ENCODE results near the gene OR5J2.
"Not testable (repeated sequence)": the region's sequence is repeated elsewhere in the genome, so short reads cannot be mapped to it uniquely, and the experiment has no call there.

Gene OR5J2

DNA sequence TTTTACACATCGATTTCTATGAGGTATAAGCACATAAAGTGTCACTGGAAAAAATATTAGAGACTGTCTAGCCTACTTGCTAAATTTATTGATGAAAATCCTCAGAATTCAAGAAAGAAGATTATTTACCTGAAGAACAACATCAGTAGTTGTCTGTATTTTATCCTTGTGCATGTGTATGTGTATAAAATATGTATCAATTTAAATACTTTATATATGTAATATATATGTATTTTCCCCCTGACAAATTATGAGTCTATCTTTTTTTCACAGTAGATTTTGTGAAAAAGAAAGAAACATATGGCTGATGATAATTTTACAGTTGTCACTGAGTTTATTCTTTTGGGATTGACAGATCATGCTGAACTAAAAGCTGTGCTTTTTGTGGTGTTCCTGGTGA lies at the start of gene OR5J2:
OR5J2 (plus strand) TSS at position 301 of the 400 bp plus-strand sequence; CDS start at position 301, 0 bp downstream.
- no peak for DNase-seq (ENCODE audit: low read depth)

DNA sequence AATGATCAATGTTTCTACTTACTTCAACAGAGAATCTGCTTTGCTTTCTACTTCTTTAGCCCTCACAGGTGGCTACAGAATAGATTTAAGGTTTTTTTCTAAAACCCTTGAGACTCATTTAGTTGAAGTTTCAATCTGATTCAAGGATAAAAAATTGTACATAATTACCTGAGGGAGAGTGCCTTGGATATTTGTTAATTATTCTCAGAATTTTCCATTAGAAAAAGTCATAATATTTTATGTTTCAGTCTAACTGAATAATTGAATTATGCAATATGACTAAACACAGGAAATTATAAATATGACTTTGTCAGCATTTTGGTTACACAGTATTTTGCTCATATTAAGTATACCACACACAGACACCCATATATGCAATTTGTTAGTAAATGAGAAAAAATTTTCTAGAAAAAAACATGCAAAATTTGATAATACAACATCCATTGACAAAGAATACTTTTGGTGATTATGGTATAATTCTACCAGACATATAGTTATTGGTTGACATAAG lies 36.2 kb upstream of the OR5J2 start, which contains the start of gene OR8J3:
OR8J3 (minus strand) TSS at position 51 of the 511 bp plus-strand sequence. CDS start 2,483 bp downstream, outside the sequence.
- DNase-seq (ENCODE audit: low read depth), result no peak

DNA sequence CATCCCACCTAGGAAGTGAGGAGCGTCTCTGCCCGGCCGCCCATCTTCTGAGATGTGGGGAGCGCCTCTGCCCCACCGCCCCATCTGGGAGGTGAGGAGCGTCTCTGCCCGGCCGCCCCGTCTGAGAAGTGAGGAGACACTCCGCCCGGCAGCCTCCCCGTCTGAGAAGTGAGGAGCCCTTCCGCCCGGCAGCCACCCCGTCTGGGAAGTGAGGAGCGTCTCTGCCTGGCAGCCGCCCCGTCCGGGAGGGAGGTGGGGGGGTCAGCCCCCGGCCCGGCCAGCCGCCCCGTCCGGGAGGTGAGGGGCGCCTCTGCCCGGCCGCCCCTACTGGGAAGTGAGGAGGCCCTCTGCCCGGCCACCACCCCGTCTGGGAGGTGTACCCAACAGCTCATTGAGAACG lies 32.7 kb upstream of the OR5J2 start:
- not testable (repeated sequence) for DNase-seq (ENCODE audit: low read depth)

DNA sequence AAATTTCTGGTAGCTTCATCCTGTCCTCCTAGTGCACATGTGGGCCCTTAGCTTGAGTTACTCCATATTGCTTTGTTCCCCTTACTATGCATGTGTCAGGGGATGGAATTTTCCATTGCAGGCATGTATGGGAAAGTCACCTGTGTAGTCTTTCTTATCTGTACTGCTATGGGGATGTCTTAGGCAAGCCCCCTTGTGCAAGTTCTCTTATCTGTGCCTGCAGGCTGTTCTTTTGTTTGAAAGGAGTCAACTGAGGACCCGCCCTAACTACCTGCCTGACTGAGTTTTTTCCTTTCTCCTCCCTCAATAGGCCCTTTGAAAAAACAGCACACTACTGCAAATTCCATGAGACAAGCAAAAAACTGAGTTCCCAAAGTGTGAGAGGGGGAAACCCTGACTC lies 25.0 kb upstream of the OR5J2 start:
- DNase-seq (ENCODE audit: low read depth), result no peak

DNA sequence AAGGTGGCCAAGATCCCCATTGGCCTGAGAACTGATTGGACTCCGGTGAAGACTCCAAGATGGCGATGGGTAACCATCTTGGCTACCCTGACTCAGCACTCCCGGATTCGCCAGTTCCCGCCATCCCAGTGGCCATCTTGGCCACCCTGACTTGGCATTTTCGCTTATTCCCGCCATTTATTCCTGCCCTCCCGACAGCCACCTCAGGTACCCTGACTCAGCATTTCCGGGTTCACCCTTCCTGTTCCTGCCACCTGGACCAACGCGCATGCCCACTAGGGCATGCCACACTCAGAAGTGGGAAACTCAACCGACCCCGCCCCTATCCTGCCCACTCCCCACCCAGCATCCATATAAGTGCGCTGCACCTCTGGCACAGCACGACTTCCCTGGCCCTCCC lies 24.1 kb upstream of the OR5J2 start:
- DNase-seq (ENCODE audit: low read depth), result no peak

DNA sequence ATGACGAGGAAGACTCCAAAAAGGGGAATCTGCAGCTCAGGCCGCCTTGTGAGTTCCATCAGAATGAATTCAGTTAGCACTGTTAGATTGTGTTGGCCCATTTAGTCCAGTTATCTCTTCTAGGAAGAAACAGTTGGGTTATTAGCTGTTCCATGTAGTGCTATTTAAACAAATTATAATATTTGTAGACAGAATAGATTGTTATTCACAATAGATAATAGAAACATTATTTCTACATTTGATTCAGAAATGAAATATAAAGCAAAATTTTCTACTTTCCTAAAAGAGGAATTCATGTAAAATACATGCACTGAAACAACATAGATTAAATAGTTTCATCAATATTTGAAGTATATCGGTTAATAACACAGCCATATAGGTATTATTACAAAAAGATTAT lies 16.2 kb upstream of the OR5J2 start, which contains the start of gene OR8K5:
OR8K5 (minus strand) TSS at position 101 of the 400 bp plus-strand sequence; CDS start at position 101, 0 bp downstream.
- DNase-seq (ENCODE audit: low read depth), result no peak

DNA sequence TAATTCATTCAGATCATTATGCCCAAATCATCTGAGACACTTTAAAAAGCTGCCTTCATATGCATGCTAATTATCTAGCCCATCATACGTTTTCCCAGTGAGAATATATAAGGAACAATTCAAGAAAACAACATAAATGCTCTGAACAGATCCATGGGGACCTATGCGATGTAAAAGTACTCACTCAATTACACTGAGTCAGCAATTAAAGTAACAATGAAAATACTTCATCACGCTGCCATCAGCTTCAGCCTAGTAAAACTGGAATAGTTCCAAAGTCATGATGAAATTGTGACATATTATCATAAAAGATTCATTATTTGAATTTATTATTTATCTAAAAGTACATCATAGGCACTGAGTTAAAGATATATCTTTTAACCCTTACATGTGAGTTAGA lies 12.6 kb upstream of the OR5J2 start:
- no peak for DNase-seq (ENCODE audit: low read depth)

DNA sequence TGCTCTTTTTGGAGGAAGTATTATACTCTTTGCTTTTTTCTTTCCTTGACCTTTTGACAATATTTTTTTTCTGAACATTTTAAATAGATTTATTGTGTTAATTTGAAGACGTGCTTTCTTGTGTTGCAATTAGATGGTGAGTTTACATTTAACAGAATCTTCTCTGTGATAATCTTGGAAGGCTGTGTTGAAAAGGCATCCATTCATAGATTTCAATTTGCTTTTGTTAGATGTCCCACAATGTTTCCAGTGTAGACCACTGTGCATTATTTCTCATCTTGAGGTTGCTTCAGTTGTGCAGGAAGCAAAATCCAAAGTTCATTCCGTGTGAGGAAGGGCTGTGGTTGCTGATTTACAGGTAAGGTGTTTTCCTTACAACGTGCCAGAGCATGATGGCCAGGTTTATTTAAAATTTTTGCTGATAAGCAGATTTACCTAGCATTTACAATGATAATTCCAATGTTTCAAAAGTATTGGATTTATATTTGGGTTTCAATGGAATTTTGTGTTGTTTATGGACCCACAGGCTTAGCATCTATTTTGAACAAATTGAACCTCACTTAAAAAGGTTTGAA lies 4.1 kb upstream of the OR5J2 start:
- DNase-seq (ENCODE audit: low read depth), result no peak

DNA sequence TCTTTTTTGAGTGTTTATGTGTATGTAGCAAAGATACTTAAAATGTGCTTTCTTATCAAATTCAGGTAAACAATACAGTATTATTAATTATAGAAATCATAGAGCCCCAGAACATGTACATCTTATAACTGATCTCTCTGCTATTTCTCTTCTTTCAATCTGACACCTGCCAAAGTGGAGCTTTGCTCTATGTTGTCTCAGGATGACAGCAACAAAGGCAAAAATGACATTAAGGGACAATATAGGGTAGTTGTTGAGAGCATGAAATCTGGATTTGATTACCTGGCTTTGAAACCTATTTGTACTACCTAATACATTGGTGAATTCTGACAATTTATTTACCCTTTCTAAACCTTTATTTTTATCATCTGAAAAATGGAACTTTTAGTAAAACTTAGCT lies 7.0 kb downstream of the OR5J2 start:
- no peak for DNase-seq (ENCODE audit: low read depth)

DNA sequence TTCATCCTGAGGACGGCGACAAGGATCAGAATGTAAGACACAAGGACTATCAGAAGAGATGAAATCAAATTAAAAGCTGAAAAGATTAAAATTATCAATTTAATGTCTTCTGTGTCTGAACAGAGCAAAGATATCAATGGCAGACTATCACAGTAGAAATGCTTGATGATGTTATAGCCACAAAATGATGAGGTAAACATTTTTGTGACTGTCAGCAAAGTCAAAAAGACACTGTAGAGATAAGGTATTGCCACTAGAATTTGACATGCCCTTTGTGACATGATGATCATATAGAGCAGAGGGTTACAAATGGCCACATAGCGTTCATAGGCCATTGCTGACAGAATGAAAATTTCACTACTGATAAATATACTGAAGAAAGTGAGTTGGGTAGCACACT lies 12.2 kb downstream of the OR5J2 start:
- no peak for DNase-seq (ENCODE audit: low read depth)

DNA sequence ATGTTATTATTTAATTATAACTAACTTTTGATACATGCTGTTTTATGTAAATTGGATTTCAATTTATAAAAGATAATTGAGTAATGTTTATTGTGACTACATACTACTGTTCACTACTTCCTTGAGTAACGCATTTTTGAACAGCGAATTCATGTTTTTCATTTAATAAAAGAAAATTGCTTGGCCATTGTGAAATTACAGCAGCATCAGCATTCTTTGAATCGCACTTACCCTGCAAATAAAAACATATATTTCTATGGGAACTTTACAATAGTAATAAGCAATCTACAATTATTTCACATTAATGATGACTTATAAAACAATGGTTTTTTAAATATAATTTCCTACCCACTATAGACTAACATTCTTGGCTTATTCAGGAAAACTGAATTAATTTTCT lies 20.3 kb downstream of the OR5J2 start:
- no peak for DNase-seq (ENCODE audit: low read depth)

DNA sequence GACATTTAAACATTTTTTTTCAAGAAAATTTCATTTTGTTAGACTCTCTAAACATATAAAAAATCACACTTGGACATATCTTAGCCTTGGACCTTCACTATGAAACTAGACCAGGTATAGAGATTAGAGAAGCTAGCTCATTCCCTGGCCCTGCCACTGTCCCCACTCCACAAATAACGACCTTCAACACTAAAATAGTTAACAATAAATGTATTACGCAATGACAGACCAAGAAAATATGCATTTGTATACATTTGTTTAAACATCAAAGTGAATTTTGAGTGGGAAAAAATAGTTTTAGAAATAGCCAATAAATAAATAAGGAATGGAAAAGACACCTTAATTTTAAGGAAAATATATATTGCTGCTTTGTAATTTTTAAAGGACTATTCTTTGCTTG lies 20.9 kb downstream of the OR5J2 start:
- DNase-seq (ENCODE audit: low read depth), result no peak

DNA sequence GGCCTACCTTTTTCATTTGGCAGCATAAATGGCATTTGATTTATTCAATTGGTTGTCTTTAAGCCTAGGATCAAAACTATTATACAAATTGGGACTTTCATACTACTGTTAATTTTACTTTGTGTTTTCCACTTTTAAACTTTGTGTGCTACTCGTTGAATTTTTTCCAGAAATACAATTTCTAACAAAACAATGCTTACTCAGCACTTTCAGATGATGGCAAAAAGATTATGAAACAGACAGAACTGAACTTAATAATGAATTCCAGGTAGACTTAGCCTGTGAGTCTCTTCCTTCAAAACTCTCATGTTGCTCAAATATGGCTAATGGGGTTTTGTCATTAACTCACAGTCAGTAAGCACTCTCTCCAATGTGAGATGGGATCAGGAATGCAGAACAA lies 31.4 kb downstream of the OR5J2 start:
- no peak for DNase-seq (ENCODE audit: low read depth)

DNA sequence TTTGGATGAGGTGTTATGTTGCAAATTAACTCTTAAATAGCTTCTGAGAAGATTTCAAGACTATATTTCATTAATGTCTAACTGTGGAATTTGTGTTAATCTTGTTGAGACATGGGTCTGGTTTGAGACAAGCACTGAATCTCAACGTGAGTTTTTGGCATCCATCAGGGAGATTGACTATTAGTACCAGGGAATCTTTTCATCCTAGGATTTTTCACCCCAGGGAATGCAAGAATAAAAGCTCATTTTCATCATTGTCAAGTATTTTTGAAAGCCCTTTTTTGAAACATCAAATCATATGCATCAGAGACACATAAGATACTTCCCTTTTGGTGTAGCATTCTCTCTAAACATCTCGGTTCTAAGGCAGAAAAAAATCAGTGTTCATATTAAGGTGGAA lies 38.1 kb downstream of the OR5J2 start:
- no peak for DNase-seq (ENCODE audit: low read depth)

DNA sequence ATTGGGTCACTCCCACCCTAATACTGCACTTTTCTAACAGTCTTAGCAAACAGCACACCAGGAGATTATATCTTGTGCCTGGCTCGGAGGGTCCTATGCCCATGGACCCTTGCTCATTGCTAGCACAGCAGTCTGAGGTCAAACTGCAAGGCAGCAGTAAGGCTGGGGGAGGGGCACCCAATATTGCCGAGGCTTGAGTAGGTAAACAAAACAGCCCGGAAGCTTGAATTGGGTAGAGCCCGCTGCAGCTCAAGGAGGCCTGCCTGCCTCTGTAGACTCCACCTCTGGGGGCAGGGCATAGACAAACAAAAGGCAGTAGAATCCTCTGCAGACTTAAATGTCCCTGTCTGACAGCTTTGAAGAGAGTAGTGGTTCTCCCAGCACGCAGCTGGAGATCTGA lies 43.3 kb downstream of the OR5J2 start:
- not testable (repeated sequence) for DNase-seq (ENCODE audit: low read depth)
